ENCODE measurements around the gene ATP6V0C.

Gene ATP6V0C

GRCh38 chr16:2513405-2514332, at the start of gene ATP6V0C:
Gene ATP6V0C, plus strand, starts transcription at chr16:2513952. Its CDS starts 152 bp downstream, at chr16:2514104.
- peak; percentile 17 to 98 (median 89) for DNase-seq

- DNase-seq = no peak
These were observed 49.4 kb upstream of the ATP6V0C start for GRCh38 chr16:2464333-2464732.

- no peak for DNase-seq
These were observed 47.9 kb upstream of the ATP6V0C start for GRCh38 chr16:2465653-2466415.

GRCh38 chr16:2466667-2467527, 46.9 kb upstream of the ATP6V0C start:
- peak in 1 of 58 donors; percentile 86 for DNase-seq

GRCh38 chr16:2467528-2468232, 46.1 kb upstream of the ATP6V0C start:
- peak in 54 of 58 donors; percentile 14 to 86 (median 58) for DNase-seq

- peak in 4 of 58 donors; percentile 13 to 35 (median 34) for DNase-seq
These were observed 45.5 kb upstream of the ATP6V0C start for GRCh38 chr16:2468233-2468724.

GRCh38 chr16:2468725-2469398, 44.9 kb upstream of the ATP6V0C start:
- peak in 32 of 58 donors; percentile 12 to 74 (median 46) for DNase-seq

- peak in 1 of 58 donors; percentile 27 for DNase-seq
These were observed 44.1 kb upstream of the ATP6V0C start for GRCh38 chr16:2469399-2470233.

GRCh38 chr16:2470234-2470601, 43.5 kb upstream of the ATP6V0C start:
- no peak for DNase-seq

GRCh38 chr16:2470603-2471015, 43.1 kb upstream of the ATP6V0C start:
- DNase-seq = peak in 3 of 58 donors; percentile 14 to 24 (median 18)

GRCh38 chr16:2471016-2471652, 42.6 kb upstream of the ATP6V0C start, which contains the start of gene NTN3:
Gene NTN3, plus strand, starts transcription at chr16:2471297. Its CDS starts 405 bp downstream, at chr16:2471702.
- DNase-seq = peak in 6 of 58 donors; percentile 15 to 58 (median 26)

GRCh38 chr16:2471653-2472487, 41.9 kb upstream of the ATP6V0C start:
- DNase-seq = peak in 6 of 58 donors; percentile 14 to 32 (median 19)

- DNase-seq = no peak
These were observed 41.3 kb upstream of the ATP6V0C start for GRCh38 chr16:2472488-2472864.

- DNase-seq = no peak
These were observed 40.8 kb upstream of the ATP6V0C start for GRCh38 chr16:2472885-2473445.

GRCh38 chr16:2473446-2473926, 40.3 kb upstream of the ATP6V0C start:
- DNase-seq = peak in 3 of 58 donors; percentile 50 to 64 (median 64)
